GM12873 (cell line): ENCODE data around the gene ABCB9.

Experiments
- CTCF ChIP-seq: IDR thresholded peaks from 2 replicates; pipeline ENCODE4 v1.5.1; 2012; ENCODE audit warnings: low read depth, mild to moderate bottlenecking, moderate library complexity, low read length, control low read depth; ENCODE audit not compliant: insufficient read depth; ENCODE audit errors: missing control alignments

The ABCB9 gene

GRCh38 chr12:122979001-122979907 lies 13.0 kb upstream of the ABCB9 start:
- no peak for TF ChIP-seq CTCF

GRCh38 chr12:122978507-122978955 lies 12.3 kb upstream of the ABCB9 start:
- TF ChIP-seq CTCF = no peak

DNA sequence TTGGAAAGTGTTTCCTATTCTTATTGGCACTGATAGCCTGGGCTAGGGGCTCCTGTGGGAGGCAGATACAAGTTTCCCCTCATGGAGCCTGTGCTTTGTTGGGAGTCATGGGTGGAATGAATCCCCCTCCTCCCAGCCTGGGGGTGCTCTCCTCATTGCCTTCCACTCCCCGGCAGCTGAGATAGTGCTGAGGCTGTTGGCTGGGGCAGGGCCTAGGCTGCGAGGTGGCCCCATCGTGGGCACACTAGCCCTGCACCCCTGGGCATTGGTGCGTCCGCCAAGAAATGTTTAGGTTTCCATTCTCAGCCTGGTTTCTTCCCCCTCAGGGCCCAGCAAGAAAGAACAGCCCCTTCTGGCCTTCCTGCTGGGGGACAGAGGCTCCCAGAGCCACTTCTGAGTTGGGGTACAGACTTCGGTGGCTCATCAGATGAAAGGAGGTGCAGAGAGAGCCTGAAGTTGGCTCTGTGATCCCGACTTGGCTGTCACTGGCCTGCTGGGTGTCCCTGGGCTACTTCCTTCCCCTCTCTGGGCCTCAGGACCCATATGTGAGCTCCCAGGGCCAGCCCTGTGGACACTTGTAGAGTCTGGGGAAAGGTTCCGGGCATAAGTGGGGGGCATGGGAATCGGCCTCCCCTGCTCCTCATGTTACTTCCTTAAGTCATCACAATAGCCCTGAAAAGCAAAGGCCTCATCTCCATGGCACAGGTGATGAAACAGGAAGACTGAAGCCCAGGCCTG lies 11.6 kb upstream of the ABCB9 start:
- TF ChIP-seq CTCF = no peak

DNA sequence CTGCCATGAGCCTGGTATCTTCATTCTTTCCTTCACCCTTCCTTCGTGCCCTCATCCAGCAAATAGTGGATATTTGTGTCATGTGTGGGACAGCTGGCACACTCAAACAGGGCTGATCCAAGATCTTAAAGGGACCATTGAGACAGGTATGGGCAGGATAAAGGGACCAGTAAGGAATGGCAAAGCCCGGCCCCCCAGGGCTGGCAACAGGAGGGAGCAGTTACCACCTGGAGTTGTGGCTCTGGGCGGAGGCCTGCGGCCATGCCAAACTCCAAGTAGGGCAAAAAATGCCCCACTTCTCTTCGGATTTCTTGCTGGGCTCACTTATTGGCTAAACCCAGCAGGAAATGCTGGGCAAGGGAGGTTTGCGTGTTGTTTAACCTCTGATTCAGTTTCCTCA lies 10.9 kb upstream of the ABCB9 start:
- TF ChIP-seq CTCF = no peak

GRCh38 chr12:122976648-122976975 lies 10.3 kb upstream of the ABCB9 start:
- TF ChIP-seq CTCF = no peak

DNA sequence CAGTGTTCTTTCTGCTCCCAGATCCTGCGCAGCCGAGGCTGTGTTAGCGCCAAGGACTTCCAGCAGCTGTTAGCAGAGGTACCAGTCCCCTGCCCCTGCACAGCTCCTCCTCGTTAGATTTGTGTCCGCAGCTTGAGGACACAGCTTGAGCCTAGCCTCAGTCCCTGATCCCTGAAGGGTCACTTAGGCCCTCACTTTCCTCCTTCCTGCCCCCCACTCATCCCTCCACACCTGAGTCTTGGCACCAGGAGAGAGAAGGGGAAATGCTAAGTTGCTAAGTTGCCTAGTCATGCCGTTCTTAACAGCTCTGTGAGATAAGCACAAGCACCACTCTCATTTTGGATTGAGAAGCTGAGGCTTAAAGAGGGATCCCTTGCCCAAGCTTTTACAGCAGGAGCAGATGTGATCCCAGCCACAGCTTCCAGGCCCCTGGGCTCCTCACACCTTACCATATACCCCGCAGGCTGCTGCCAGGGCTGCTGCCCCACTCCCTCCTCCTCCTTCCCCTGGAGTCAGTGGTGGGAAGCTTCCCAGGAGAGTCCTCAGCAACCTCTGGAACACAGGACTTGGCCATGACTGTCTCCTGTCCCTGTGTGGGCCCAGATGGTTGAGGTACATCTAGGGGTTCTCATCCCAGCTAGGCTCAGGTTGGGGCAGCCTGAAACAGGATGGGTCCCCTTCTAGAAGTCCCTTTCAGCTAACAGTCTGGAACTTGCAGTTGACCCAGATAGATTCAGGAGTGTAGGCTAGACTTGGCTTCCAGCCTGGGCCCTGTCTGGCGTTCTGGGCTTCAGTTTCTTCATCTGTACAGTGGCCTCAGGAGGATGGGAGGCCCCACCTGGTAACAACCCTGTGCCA lies 9.8 kb upstream of the ABCB9 start:
- no peak for TF ChIP-seq CTCF
